Panc1 (cell line): ENCODE data around the gene LRRC4. TPM values are rescaled to one million over a fixed set of nuclear protein-coding genes. Genes with fewer than 3 reads are reported as not detected.

Source experiments
- ATAC-seq: fragments of 200-7000 bp; cut with Tn5 transposase; 2 replicates; pipeline ENCODE4 v1.9.1; 2020; ENCODE audit warnings: mild to moderate bottlenecking, moderate library complexity
- BruUV-seq: library from RNA; stranded (reverse); fragments of 400-500 nt; replicated peaks from 2 replicates; lab custom pipeline; 2021; lab: Mats Ljungman, UMichigan
- CTCF ChIA-PET: fragments of 300-600 bp; sonication (Branson Sonifier 250); formaldehyde crosslinking; loops from one replicate; lab custom pipeline; 2022; ENCODE audit warnings: antibody characterized with exemption; lab: Charles Lee
- POLR2A ChIA-PET: fragments of 300-600 bp; sonication (Branson Sonifier 250); formaldehyde crosslinking; loops from one replicate; lab custom pipeline; 2022; ENCODE audit warnings: antibody characterized with exemption; lab: Charles Lee
- DNase-seq: peaks from one replicate; pipeline ENCODE4 v3.0.0-alpha.2; 2010; ENCODE audit warnings: low read depth, low spot score
- H3K27ac ChIP-seq: 2 replicates; pipeline ENCODE4 v1.5.1; 2011; ENCODE audit warnings: mild to moderate bottlenecking, low read length, inconsistent platforms
- H3K27me3 ChIP-seq: fragments of 200-500 bp; sonication (Bioruptor generic); 2 replicates; pipeline ENCODE4 v1.6.0; 2014; ENCODE audit warnings: low read length, inconsistent platforms; ENCODE audit not compliant: control insufficient read depth, insufficient read depth
- H3K36me3 ChIP-seq: fragments of 200-500 bp; sonication (Bioruptor generic); 2 replicates; pipeline ENCODE4 v1.5.1; 2014; ENCODE audit warnings: inconsistent platforms, mild to moderate bottlenecking, low read length, moderate library complexity; ENCODE audit not compliant: control insufficient read depth, insufficient read depth
- H3K4me1 ChIP-seq: 2 replicates; pipeline ENCODE4 v1.5.1; 2011; ENCODE audit warnings: inconsistent platforms, mild to moderate bottlenecking, low read length, moderate library complexity; ENCODE audit not compliant: control insufficient read depth, insufficient read depth
- H3K4me3 ChIP-seq, 2 experiments: 2 replicates each; pipeline ENCODE4 v1.5.1; 2011 to 2012; ENCODE audit warnings: low read depth in 2 of 2, low read length in 2 of 2, mild to moderate bottlenecking in 2 of 2, inconsistent platforms in 1 of 2, moderate library complexity in 1 of 2
- H3K9me3 ChIP-seq: fragments of 200-500 bp; sonication (Bioruptor generic); 2 replicates; pipeline ENCODE4 v1.5.1; 2014; ENCODE audit warnings: low read depth, mild to moderate bottlenecking, inconsistent platforms, low read length, moderate library complexity; ENCODE audit not compliant: control insufficient read depth, insufficient read depth
- POLR2AphosphoS5 ChIP-seq: IDR thresholded peaks from 2 replicates; pipeline ENCODE4 v1.6.1; 2012; ENCODE audit warnings: mild to moderate bottlenecking, low read depth, low read length, moderate library complexity
- SIN3A ChIP-seq: IDR thresholded peaks from 2 replicates; pipeline ENCODE4 v1.6.1; 2012; ENCODE audit warnings: low read depth, mild to moderate bottlenecking, low read length, moderate library complexity, borderline replicate concordance; ENCODE audit not compliant: insufficient read depth
- TCF7L2 ChIP-seq: IDR thresholded peaks from 2 replicates; pipeline ENCODE4 v1.6.1; 2011; ENCODE audit warnings: mild to moderate bottlenecking, low read depth, low read length, inconsistent platforms
- in situ Hi-C: cut with HindIII; loops from 2 replicates; pipeline ENCODE4 v1.10.0; 2016; ENCODE audit warnings: low sequenced_read_pairs, low pct_unique_long_range_greater_than_20kb
- intact Hi-C: fragments of 100-400 bp; cut with micrococcal nuclease; formaldehyde crosslinking; loops from one replicate; pipeline ENCODE4 v1.10.0; 2022; ENCODE audit not compliant: unreplicated experiment
- total RNA-seq: library from RNA; stranded (reverse); gene quantifications from one replicate; pipeline ENCODE4 v1.2.1, GENCODE V29; 2021; ENCODE audit not compliant: unreplicated experiment
- TF ChIP-seq, protein P1 (sequence below): fragments of 450-650 bp; IDR thresholded peaks from 2 replicates; pipeline ENCODE4 v1.5.1; 2017; ENCODE audit warnings: mild to moderate bottlenecking
- TF ChIP-seq, protein P2 (sequence below), 2 experiments: IDR thresholded peaks; 2 replicates each; pipeline ENCODE4 v1.6.1; 2011 to 2012; ENCODE audit warnings: low read depth in 2 of 2, control low read depth in 1 of 2, low read length in 1 of 2, mild to moderate bottlenecking in 1 of 2, moderate library complexity in 1 of 2; ENCODE audit not compliant: insufficient read depth in 1 of 2

Gene LRRC4
- total RNA-seq, 1 experiment from 2014 or later: not detected

DNA sequence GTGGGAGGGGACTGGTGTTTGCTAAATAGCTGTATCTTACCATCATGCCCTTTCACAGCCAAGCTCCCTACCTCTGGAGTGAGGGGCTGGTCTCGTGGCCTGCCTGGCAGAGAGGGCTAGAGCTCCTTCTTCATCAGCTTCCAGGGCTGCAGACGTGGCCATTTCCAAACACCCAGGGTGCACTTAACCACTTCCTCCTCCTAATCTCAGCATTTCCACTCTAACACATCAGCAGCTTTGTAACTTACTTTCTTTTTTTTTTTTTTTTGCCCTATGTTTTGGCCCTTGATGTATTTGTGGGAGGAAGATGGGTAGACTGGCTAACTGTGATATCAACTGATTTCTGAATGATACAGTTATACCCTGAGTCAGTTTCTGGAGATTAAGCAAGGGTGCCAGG, 27.4 kb downstream of the LRRC4 start:
- CTCF ChIA-PET: interaction anchor here (0.7 kb wide), 2 partner anchors 656 to 1435 kb away, joined by 3 to 9 read pairs; no protein-coding TSS in a partner anchor
- intact Hi-C loops (no loop called here), in situ Hi-C loops (no loop called here)
- H3K4me1 ChIP-seq: no peaks in the 10 kb centered on the region
- H3K4me3 ChIP-seq: no peak overlapping the region
- ATAC-seq: no peak
- H3K27ac ChIP-seq: no peak overlapping the region
- TF ChIP-seq, protein P1, sequence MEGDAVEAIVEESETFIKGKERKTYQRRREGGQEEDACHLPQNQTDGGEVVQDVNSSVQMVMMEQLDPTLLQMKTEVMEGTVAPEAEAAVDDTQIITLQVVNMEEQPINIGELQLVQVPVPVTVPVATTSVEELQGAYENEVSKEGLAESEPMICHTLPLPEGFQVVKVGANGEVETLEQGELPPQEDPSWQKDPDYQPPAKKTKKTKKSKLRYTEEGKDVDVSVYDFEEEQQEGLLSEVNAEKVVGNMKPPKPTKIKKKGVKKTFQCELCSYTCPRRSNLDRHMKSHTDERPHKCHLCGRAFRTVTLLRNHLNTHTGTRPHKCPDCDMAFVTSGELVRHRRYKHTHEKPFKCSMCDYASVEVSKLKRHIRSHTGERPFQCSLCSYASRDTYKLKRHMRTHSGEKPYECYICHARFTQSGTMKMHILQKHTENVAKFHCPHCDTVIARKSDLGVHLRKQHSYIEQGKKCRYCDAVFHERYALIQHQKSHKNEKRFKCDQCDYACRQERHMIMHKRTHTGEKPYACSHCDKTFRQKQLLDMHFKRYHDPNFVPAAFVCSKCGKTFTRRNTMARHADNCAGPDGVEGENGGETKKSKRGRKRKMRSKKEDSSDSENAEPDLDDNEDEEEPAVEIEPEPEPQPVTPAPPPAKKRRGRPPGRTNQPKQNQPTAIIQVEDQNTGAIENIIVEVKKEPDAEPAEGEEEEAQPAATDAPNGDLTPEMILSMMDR: no peak
- TF ChIP-seq, protein P2, sequence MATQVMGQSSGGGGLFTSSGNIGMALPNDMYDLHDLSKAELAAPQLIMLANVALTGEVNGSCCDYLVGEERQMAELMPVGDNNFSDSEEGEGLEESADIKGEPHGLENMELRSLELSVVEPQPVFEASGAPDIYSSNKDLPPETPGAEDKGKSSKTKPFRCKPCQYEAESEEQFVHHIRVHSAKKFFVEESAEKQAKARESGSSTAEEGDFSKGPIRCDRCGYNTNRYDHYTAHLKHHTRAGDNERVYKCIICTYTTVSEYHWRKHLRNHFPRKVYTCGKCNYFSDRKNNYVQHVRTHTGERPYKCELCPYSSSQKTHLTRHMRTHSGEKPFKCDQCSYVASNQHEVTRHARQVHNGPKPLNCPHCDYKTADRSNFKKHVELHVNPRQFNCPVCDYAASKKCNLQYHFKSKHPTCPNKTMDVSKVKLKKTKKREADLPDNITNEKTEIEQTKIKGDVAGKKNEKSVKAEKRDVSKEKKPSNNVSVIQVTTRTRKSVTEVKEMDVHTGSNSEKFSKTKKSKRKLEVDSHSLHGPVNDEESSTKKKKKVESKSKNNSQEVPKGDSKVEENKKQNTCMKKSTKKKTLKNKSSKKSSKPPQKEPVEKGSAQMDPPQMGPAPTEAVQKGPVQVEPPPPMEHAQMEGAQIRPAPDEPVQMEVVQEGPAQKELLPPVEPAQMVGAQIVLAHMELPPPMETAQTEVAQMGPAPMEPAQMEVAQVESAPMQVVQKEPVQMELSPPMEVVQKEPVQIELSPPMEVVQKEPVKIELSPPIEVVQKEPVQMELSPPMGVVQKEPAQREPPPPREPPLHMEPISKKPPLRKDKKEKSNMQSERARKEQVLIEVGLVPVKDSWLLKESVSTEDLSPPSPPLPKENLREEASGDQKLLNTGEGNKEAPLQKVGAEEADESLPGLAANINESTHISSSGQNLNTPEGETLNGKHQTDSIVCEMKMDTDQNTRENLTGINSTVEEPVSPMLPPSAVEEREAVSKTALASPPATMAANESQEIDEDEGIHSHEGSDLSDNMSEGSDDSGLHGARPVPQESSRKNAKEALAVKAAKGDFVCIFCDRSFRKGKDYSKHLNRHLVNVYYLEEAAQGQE (IDR thresholded peaks at IDR 0.05; ENCODE audit: insufficient read depth in 1 of 2, low read depth in 2 of 2, low read length in 1 of 2): no peak
- no peak for TF ChIP-seq TCF7L2
- TF ChIP-seq SIN3A: no peak
- no peak for TF ChIP-seq POLR2AphosphoS5
- no peaks in the 10 kb centered on the region for H3K27me3 ChIP-seq
- DNase-seq: no peak
- no peaks in the 10 kb centered on the region for H3K9me3 ChIP-seq
- no TSS peak for BruUV-seq
- POLR2A ChIA-PET: no interaction called here
- H3K36me3 ChIP-seq: no peaks in the 10 kb centered on the region; the same call in 1 of the 2 replicates

DNA sequence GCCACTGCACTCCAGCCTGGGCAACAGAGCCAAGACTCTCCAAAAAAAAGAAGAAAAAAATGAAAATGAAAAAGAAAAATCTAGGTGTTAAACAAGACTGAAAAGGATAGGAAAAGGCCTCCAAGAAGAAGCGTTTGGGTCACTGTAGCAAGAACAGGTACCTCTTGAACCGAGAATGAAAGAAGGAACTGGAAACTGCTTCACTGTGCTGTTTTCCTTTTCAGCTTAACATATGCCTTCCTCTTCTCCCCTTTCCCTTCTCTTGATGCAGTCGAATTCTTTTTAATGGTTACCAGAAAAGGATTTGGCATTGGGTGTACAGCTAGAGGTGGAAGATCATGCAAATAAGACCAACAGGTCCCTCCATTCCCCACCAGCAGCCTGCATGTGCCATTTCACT, 28.1 kb downstream of the LRRC4 start:
- TF ChIP-seq, protein P1: no peak
- no peak for TF ChIP-seq SIN3A
- TF ChIP-seq, protein P2 (IDR thresholded peaks at IDR 0.05; ENCODE audit: insufficient read depth in 1 of 2, low read depth in 2 of 2, low read length in 1 of 2): no peak
- no peak for TF ChIP-seq POLR2AphosphoS5
- Histone ChIP-seq H3K4me1 (no peaks in the 10 kb centered on the region), H3K27ac (no peak overlapping the region), H3K9me3 (no peaks in the 10 kb centered on the region), H3K4me3 (no peak overlapping the region), H3K27me3 (no peaks in the 10 kb centered on the region), H3K36me3 (no peaks in the 10 kb centered on the region; the same call in 1 of the 2 replicates)
- DNase-seq: no peak
- ATAC-seq: no peak
- ChIA-PET POLR2A (no interaction called here), CTCF (interaction anchor here (0.7 kb wide), 2 partner anchors 655 to 1436 kb away, joined by 3 to 9 read pairs; no protein-coding TSS in a partner anchor)
- intact Hi-C loops: no loop called here
- BruUV-seq: no TSS peak
- in situ Hi-C loops: no loop called here
